Calu3 (cell line): ENCODE results near the gene PPY. TPM values are rescaled to one million over a fixed set of nuclear protein-coding genes. Genes with fewer than 3 reads are reported as not detected.
"Not testable (repeated sequence)": the region's sequence is repeated elsewhere in the genome, so short reads cannot be mapped to it uniquely, and the experiment has no call there.

Experiments used
- BruUV-seq: library from RNA; stranded (reverse); fragments of 400-500 nt; replicated peaks from 2 replicates; lab custom pipeline; 2021; lab: Mats Ljungman, UMichigan
- CTCF ChIA-PET: fragments of 300-600 bp; sonication (Branson Sonifier 250); formaldehyde crosslinking; loops from one replicate; lab custom pipeline; 2022; ENCODE audit warnings: antibody characterized with exemption; lab: Charles Lee
- DNase-seq: peaks from one replicate; pipeline ENCODE4 v3.0.0; 2022
- H3K27ac Mint-ChIP-seq: one replicate; pipeline ENCODE4 v1.8.0; 2022; ENCODE audit warnings: mixed read lengths; ENCODE audit not compliant: unreplicated experiment
- H3K27me3 Mint-ChIP-seq: one replicate; pipeline ENCODE4 v1.8.0; 2022; ENCODE audit warnings: mixed read lengths; ENCODE audit not compliant: unreplicated experiment
- H3K36me3 Mint-ChIP-seq: one replicate; pipeline ENCODE4 v1.8.0; 2022; ENCODE audit warnings: mild to moderate bottlenecking, moderate library complexity, mixed read lengths; ENCODE audit not compliant: insufficient read depth, unreplicated experiment
- H3K4me1 Mint-ChIP-seq: one replicate; pipeline ENCODE4 v1.8.0; 2022; ENCODE audit warnings: mild to moderate bottlenecking, low read depth, mixed read lengths; ENCODE audit not compliant: unreplicated experiment
- H3K4me3 Mint-ChIP-seq: one replicate; pipeline ENCODE4 v1.8.0; 2022; ENCODE audit warnings: mild to moderate bottlenecking, low read depth, moderate library complexity, mixed read lengths; ENCODE audit not compliant: unreplicated experiment
- H3K9me3 Mint-ChIP-seq: one replicate; pipeline ENCODE4 v1.8.0; 2022; ENCODE audit warnings: low read depth, mixed read lengths; ENCODE audit not compliant: unreplicated experiment
- CTCF ChIP-seq: fragments of 200-600 bp; IDR thresholded peaks from one replicate; pipeline ENCODE4 v1.8.0; 2022; ENCODE audit warnings: antibody characterized with exemption; ENCODE audit not compliant: unreplicated experiment
- intact Hi-C: fragments of 100-400 bp; cut with micrococcal nuclease; formaldehyde crosslinking; loops from one replicate; pipeline ENCODE4 v1.10.0; 2022; ENCODE audit not compliant: unreplicated experiment
- total RNA-seq: library from RNA; stranded (reverse); gene quantifications from 2 replicates; pipeline ENCODE4 v1.2.3, GENCODE V29; 2022

The PPY gene
- total RNA-seq, 1 experiment from 2014 or later = not detected

- H3K9me3 Mint-ChIP-seq = no peaks in the 10 kb centered on the region
- no TSS peak for BruUV-seq
- peak overlapping the region; percentile 75 for H3K4me3 Mint-ChIP-seq
- no peak for DNase-seq
- H3K27ac Mint-ChIP-seq = peak overlapping the region; percentile 51
- peaks cover 77% of the 10 kb centered on the region for H3K27me3 Mint-ChIP-seq
- intact Hi-C loops = no loop called here
- peaks cover 14% of the 10 kb centered on the region for H3K36me3 Mint-ChIP-seq
- CTCF ChIA-PET = interaction anchor here (0.7 to 1.5 kb wide), 5 partner anchors 9 to 242 kb away, joined by 3 to 4 read pairs (median 4); no protein-coding TSS in a partner anchor
- H3K4me1 Mint-ChIP-seq = peaks cover 22% of the 10 kb centered on the region
- no peak for TF ChIP-seq CTCF
These were observed 41.2 kb downstream of the PPY start for GRCh38 chr17:43900858-43901754.

- no TSS peak for BruUV-seq
- H3K27ac Mint-ChIP-seq = peak overlapping the region; percentile 51
- peak; percentile 95 for DNase-seq
- H3K4me1 Mint-ChIP-seq = peaks cover 19% of the 10 kb centered on the region
- intact Hi-C loops = no loop called here
- peak overlapping the region; percentile 75 for H3K4me3 Mint-ChIP-seq
- no peaks in the 10 kb centered on the region for H3K9me3 Mint-ChIP-seq
- H3K36me3 Mint-ChIP-seq = peaks cover 7% of the 10 kb centered on the region
- no peak for TF ChIP-seq CTCF
- H3K27me3 Mint-ChIP-seq = peaks cover 77% of the 10 kb centered on the region
- CTCF ChIA-PET = interaction anchor here (0.5 to 1.0 kb wide), 4 partner anchors 10 to 241 kb away, joined by 3 to 4 read pairs (median 4); no protein-coding TSS in a partner anchor
These were observed 42.0 kb downstream of the PPY start for GRCh38 chr17:43900183-43900857.

GRCh38 chr17:43898446-43898845, 43.8 kb downstream of the PPY start:
- Mint-ChIP-seq H3K36me3 (peaks cover 7% of the 10 kb centered on the region), H3K4me1 (peaks cover 19% of the 10 kb centered on the region), H3K27ac (no peak overlapping the region), H3K27me3 (peaks cover 61% of the 10 kb centered on the region), H3K9me3 (no peaks in the 10 kb centered on the region), H3K4me3 (no peak overlapping the region)
- no peak for DNase-seq
- no TSS peak for BruUV-seq
- intact Hi-C loops = no loop called here
- CTCF ChIA-PET = interaction anchor here (0.6 to 0.8 kb wide), 2 partner anchors 19 to 28 kb away, joined by 3 to 4 read pairs; no protein-coding TSS in a partner anchor
- TF ChIP-seq CTCF = no peak

GRCh38 chr17:43897831-43898230, 44.4 kb downstream of the PPY start:
- intact Hi-C loops = no loop called here
- CTCF ChIA-PET = interaction anchor here (0.6 kb wide), 1 partner anchor 119 kb away, joined by 5 read pairs; no protein-coding TSS in a partner anchor
- no peaks in the 10 kb centered on the region for H3K9me3 Mint-ChIP-seq
- no peak for TF ChIP-seq CTCF
- peaks cover 19% of the 10 kb centered on the region for H3K4me1 Mint-ChIP-seq
- H3K36me3 Mint-ChIP-seq = peaks cover 7% of the 10 kb centered on the region
- no peak for DNase-seq
- no peak overlapping the region for H3K4me3 Mint-ChIP-seq
- H3K27me3 Mint-ChIP-seq = peaks cover 57% of the 10 kb centered on the region
- no peak overlapping the region for H3K27ac Mint-ChIP-seq
- BruUV-seq = no TSS peak

GRCh38 chr17:43894494-43894893, 47.8 kb downstream of the PPY start:
- DNase-seq, BruUV-seq, H3K27ac Mint-ChIP-seq, intact Hi-C loops, H3K4me1 Mint-ChIP-seq, H3K9me3 Mint-ChIP-seq, H3K4me3 Mint-ChIP-seq, H3K36me3 Mint-ChIP-seq: not testable (repeated sequence)
- CTCF ChIA-PET = interaction anchor here (0.6 to 0.7 kb wide), 3 partner anchors 37 to 95 kb away, joined by 3 to 5 read pairs (median 3); no protein-coding TSS in a partner anchor
- H3K27me3 Mint-ChIP-seq = peaks cover 58% of the 10 kb centered on the region
